Measurements from ENCODE around the gene BCAS2. TPM values are rescaled to one million over a fixed set of nuclear protein-coding genes. Genes with fewer than 3 reads are reported as not detected.
"Not testable (repeated sequence)": the region's sequence is repeated elsewhere in the genome, so short reads cannot be mapped to it uniquely, and the experiment has no call there.

BCAS2 gene
- total and polyA plus RNA-seq, 2 experiments from 2014 or later: 26.2 to 66.1 TPM

- no peak overlapping the region for H3K4me3 ChIP-seq
- no peak for TF ChIP-seq CTCF (IDR thresholded peaks at IDR 0.05; ENCODE audit: low read depth, low read length)
- no peak overlapping the region for H3K27ac ChIP-seq
- DNase-seq (ENCODE audit: low read depth in 1 of 2, low spot score in 1 of 2): no peak
- no peaks in the 10 kb centered on the region for H3K36me3 ChIP-seq
- H3K4me1 ChIP-seq (ENCODE audit: low read depth): peaks cover 8% of the 10 kb centered on the region
- no peaks in the 10 kb centered on the region for H3K27me3 ChIP-seq
- no peaks in the 10 kb centered on the region for H3K9me3 ChIP-seq (ENCODE audit: low read depth)
Measured at GRCh38 chr1:114586513-114587047, 5.2 kb upstream of the BCAS2 start.

- Histone ChIP-seq H3K36me3 (no peaks in the 10 kb centered on the region), H3K27ac (no peak overlapping the region), H3K4me1 (ENCODE audit: low read depth) (peaks cover 15% of the 10 kb centered on the region), H3K4me3 (no peak overlapping the region), H3K9me3 (ENCODE audit: low read depth) (no peaks in the 10 kb centered on the region), H3K27me3 (no peaks in the 10 kb centered on the region)
- no peak for TF ChIP-seq CTCF (IDR thresholded peaks at IDR 0.05; ENCODE audit: low read depth, low read length)
- DNase-seq (ENCODE audit: low read depth in 1 of 2, low spot score in 1 of 2): peak in 1 of 2 donors; percentile 10
Measured at GRCh38 chr1:114585231-114585630, 3.8 kb upstream of the BCAS2 start.

GRCh38 chr1:114574365-114574764 lies 7.0 kb downstream of the BCAS2 start:
- no peak for DNase-seq (ENCODE audit: low read depth in 1 of 2, low spot score in 1 of 2)
- Histone ChIP-seq H3K9me3 (ENCODE audit: low read depth) (no peaks in the 10 kb centered on the region), H3K4me1 (ENCODE audit: low read depth) (no peaks in the 10 kb centered on the region), H3K27ac (no peak overlapping the region), H3K4me3 (no peak overlapping the region), H3K27me3 (no peaks in the 10 kb centered on the region), H3K36me3 (peaks cover 61% of the 10 kb centered on the region)
- TF ChIP-seq CTCF (IDR thresholded peaks at IDR 0.05; ENCODE audit: low read depth, low read length): no peak

- no peak for DNase-seq (ENCODE audit: low read depth in 1 of 2, low spot score in 1 of 2)
- no peaks in the 10 kb centered on the region for H3K4me1 ChIP-seq (ENCODE audit: low read depth)
Measured at GRCh38 chr1:114564141-114564540, 17.3 kb downstream of the BCAS2 start.

GRCh38 chr1:114562978-114563510 lies 18.4 kb downstream of the BCAS2 start:
- H3K4me3 ChIP-seq; DNase-seq (ENCODE audit: low read depth in 1 of 2, low spot score in 1 of 2); H3K4me1 ChIP-seq (ENCODE audit: low read depth); H3K9me3 ChIP-seq (ENCODE audit: low read depth); H3K27ac ChIP-seq; H3K27me3 ChIP-seq: not testable (repeated sequence)
- H3K36me3 ChIP-seq: peaks cover 17% of the 10 kb centered on the region

More at GRCh38 chr1:114564141-114564540, 17.3 kb downstream of the BCAS2 start:
- no peaks in the 10 kb centered on the region for H3K9me3 ChIP-seq (ENCODE audit: low read depth)
- H3K27me3 ChIP-seq: no peaks in the 10 kb centered on the region
- TF ChIP-seq CTCF (IDR thresholded peaks at IDR 0.05; ENCODE audit: low read depth, low read length): no peak
- peaks cover 21% of the 10 kb centered on the region for H3K36me3 ChIP-seq
- H3K4me3 ChIP-seq: no peak overlapping the region
- H3K27ac ChIP-seq: peak overlapping the region; percentile 3

GRCh38 chr1:114561333-114561732 lies 20.1 kb downstream of the BCAS2 start:
- no peak overlapping the region for H3K27ac ChIP-seq
- no peak for DNase-seq (ENCODE audit: low read depth in 1 of 2, low spot score in 1 of 2)
- H3K9me3 ChIP-seq (ENCODE audit: low read depth): no peaks in the 10 kb centered on the region
- H3K27me3 ChIP-seq: no peaks in the 10 kb centered on the region
- no peak for TF ChIP-seq CTCF (IDR thresholded peaks at IDR 0.05; ENCODE audit: low read depth, low read length)
- peaks cover 6% of the 10 kb centered on the region for H3K36me3 ChIP-seq
- H3K4me3 ChIP-seq: no peak overlapping the region
- H3K4me1 ChIP-seq (ENCODE audit: low read depth): no peaks in the 10 kb centered on the region
